DND-41 (cell line): ENCODE measurements around the gene GABRG3.

Experiments used
- ATAC-seq: fragments of 200-7000 bp; cut with Tn5 transposase; 3 replicates; pipeline ENCODE4 v1.9.1; 2021; ENCODE audit warnings: low read depth; ENCODE audit not compliant: insufficient read depth
- DNase-seq: peaks from one replicate; pipeline ENCODE4 v3.0.0-alpha.2; 2020
- H2AFZ ChIP-seq: 2 replicates; pipeline ENCODE4 v1.6.0; 2012; ENCODE audit warnings: low read depth, low read length
- H3K27ac ChIP-seq: 2 replicates; pipeline ENCODE4 v1.5.1; 2012; ENCODE audit warnings: low read length, inconsistent platforms
- H3K27me3 ChIP-seq: fragments of 200-600 bp; sonication (generic); 2 replicates; pipeline ENCODE4 v1.6.0; 2012; ENCODE audit warnings: low read length, mild to moderate bottlenecking, inconsistent platforms; ENCODE audit not compliant: insufficient read depth, poor library complexity
- H3K36me3 ChIP-seq: 2 replicates; pipeline ENCODE4 v1.5.1; 2012; ENCODE audit warnings: low read length, inconsistent platforms; ENCODE audit not compliant: insufficient read depth
- H3K4me1 ChIP-seq: 2 replicates; pipeline ENCODE4 v1.5.1; 2012; ENCODE audit warnings: mild to moderate bottlenecking, low read length; ENCODE audit not compliant: insufficient read depth
- H3K4me2 ChIP-seq: 2 replicates; pipeline ENCODE4 v1.6.0; 2012; ENCODE audit warnings: mild to moderate bottlenecking, moderate library complexity, low read length, inconsistent platforms; ENCODE audit not compliant: insufficient read depth
- H3K4me3 ChIP-seq, 2 experiments: fragments of 200-600 bp in 1 of 2; shearing (Covaris generic) in 1 of 2; 2 replicates each; pipeline ENCODE4 v1.5.1; 2012 to 2016; ENCODE audit warnings: inconsistent platforms in 2 of 2, low read length in 2 of 2, mild to moderate bottlenecking in 2 of 2, low read depth in 1 of 2, moderate library complexity in 1 of 2
- H3K79me2 ChIP-seq: 2 replicates; pipeline ENCODE4 v1.6.0; 2012; ENCODE audit warnings: low read length, inconsistent platforms; ENCODE audit not compliant: insufficient read depth
- H3K9ac ChIP-seq: 2 replicates; pipeline ENCODE4 v1.6.0; 2012; ENCODE audit warnings: low read depth, mild to moderate bottlenecking, inconsistent platforms, low read length, moderate library complexity
- H3K9me3 ChIP-seq: 2 replicates; pipeline ENCODE4 v1.5.1; 2012; ENCODE audit warnings: low read length, moderate library complexity, mild to moderate bottlenecking, inconsistent platforms; ENCODE audit not compliant: insufficient read depth, severe bottlenecking
- H4K20me1 ChIP-seq: 2 replicates; pipeline ENCODE4 v1.6.0; 2012; ENCODE audit warnings: low read length; ENCODE audit not compliant: insufficient read depth
- EZH2 ChIP-seq: IDR thresholded peaks from 3 replicates; pipeline ENCODE4 v1.6.1; 2012; ENCODE audit warnings: borderline replicate concordance, low read depth, mild to moderate bottlenecking, moderate library complexity, low read length, inconsistent platforms; ENCODE audit not compliant: severe bottlenecking
- TF ChIP-seq, protein P1 (sequence below): IDR thresholded peaks from 2 replicates; pipeline ENCODE4 v1.5.1; 2012; ENCODE audit warnings: borderline replicate concordance, low read length, moderate library complexity, mild to moderate bottlenecking; ENCODE audit not compliant: poor library complexity, severe bottlenecking; ENCODE audit errors: extremely low read depth

The GABRG3 gene

DNA sequence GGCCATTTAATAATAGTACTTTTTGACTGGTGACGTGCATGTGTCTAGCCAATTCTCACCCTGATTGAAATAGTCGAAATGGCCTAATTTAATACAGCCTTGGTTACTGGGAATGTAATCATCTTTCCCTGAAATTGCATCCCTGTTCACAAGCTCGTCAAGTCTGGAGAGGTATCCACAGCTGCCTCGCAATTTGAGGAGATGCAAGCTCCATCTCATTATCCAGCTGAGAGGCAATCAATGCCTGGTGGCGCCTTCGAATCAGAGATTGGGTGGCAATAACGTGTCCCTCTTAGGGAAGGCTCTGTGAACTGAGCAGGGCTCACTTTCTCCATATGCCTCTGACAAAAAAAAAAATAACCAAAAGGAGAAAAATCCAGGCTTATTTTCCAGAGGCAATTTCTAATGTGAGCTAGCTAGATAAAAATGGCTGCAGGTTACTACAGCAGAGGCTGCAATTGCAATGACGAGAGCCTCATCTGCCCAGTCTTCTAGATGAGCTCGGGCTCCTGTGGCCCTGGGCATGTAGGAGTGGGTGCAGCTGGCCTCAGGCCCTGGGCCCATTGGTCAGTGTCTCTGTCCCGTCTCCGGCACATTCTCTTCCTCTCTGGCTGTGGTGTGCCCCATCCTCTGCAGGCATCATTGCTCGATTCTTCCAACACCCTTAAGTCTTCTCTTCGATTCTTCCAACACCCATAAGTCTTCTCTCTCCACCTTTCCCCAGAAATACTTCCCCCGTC, 487.5 kb downstream of the GABRG3 start:
- Histone ChIP-seq H3K27ac (no peak overlapping the region), H3K27me3 (no peaks in the 10 kb centered on the region), H2AFZ (no peak overlapping the region), H3K9ac (no peak overlapping the region), H3K4me1 (no peaks in the 10 kb centered on the region), H3K4me3 (no peak overlapping the region), H3K36me3 (no peaks in the 10 kb centered on the region), H3K9me3 (no peaks in the 10 kb centered on the region), H3K79me2 (no peaks in the 10 kb centered on the region), H4K20me1 (no peaks in the 10 kb centered on the region), H3K4me2 (no peak overlapping the region)
- DNase-seq (no peak), ATAC-seq (no peak)
- TF ChIP-seq EZH2: no peak
- TF ChIP-seq, protein P1, sequence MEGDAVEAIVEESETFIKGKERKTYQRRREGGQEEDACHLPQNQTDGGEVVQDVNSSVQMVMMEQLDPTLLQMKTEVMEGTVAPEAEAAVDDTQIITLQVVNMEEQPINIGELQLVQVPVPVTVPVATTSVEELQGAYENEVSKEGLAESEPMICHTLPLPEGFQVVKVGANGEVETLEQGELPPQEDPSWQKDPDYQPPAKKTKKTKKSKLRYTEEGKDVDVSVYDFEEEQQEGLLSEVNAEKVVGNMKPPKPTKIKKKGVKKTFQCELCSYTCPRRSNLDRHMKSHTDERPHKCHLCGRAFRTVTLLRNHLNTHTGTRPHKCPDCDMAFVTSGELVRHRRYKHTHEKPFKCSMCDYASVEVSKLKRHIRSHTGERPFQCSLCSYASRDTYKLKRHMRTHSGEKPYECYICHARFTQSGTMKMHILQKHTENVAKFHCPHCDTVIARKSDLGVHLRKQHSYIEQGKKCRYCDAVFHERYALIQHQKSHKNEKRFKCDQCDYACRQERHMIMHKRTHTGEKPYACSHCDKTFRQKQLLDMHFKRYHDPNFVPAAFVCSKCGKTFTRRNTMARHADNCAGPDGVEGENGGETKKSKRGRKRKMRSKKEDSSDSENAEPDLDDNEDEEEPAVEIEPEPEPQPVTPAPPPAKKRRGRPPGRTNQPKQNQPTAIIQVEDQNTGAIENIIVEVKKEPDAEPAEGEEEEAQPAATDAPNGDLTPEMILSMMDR: no peak

DNA sequence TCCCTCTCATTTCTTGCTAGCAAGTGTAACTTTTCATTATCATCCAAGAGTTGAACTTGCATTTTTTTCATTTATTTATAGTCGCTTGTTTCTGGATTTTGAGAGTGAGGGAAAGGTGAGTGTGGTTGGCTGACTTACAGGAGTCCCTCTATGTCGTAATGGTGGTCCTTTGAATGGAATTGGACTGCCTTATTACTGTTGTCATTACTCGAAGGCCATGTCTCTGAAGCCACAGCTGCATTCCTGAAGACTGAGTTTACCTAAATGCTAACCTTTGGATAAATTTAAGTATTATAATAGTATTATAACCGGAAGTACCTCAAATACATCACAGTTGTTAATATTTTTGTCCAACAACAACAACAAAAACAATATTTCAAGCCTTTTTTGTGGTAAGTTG, 488.9 kb downstream of the GABRG3 start:
- Histone ChIP-seq H3K4me3 (no peak overlapping the region), H3K4me2 (no peak overlapping the region), H4K20me1 (no peaks in the 10 kb centered on the region), H3K9ac (no peak overlapping the region), H3K79me2 (no peaks in the 10 kb centered on the region), H3K9me3 (no peaks in the 10 kb centered on the region), H3K27ac (no peak overlapping the region), H3K27me3 (no peaks in the 10 kb centered on the region), H2AFZ (no peak overlapping the region), H3K36me3 (no peaks in the 10 kb centered on the region), H3K4me1 (no peaks in the 10 kb centered on the region)
- ATAC-seq: no peak
- no peak for TF ChIP-seq EZH2
- TF ChIP-seq, protein P1: no peak
- DNase-seq: no peak

DNA sequence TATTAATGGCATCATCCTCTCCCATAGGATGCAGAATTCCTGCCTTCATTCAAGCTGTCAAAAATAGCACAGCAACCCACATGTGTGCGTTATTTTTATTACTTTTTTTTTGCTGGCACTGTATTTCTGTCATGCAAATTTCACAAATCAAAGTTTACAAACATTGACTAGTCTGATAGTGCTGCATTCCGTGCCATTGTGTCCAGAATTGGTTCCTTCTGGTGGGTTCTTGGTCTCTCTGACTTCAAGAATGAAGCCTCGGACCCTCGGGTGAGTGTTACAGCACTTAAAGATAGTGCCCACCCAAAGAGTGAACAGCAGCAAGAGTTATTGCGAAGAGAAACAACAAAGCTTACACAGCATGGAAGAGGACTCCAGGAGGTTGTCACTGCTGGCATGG, 490.2 kb downstream of the GABRG3 start:
- no peak overlapping the region for H3K4me2 ChIP-seq
- ATAC-seq: no peak
- no peaks in the 10 kb centered on the region for H3K4me1 ChIP-seq
- H3K79me2 ChIP-seq: no peaks in the 10 kb centered on the region
- no peak overlapping the region for H3K9ac ChIP-seq
- no peaks in the 10 kb centered on the region for H4K20me1 ChIP-seq
- no peak overlapping the region for H2AFZ ChIP-seq
- H3K36me3 ChIP-seq: no peaks in the 10 kb centered on the region
- no peak overlapping the region for H3K4me3 ChIP-seq
- no peaks in the 10 kb centered on the region for H3K27me3 ChIP-seq
- DNase-seq: no peak
- H3K27ac ChIP-seq: no peak overlapping the region
- TF ChIP-seq, protein P1: no peak
- TF ChIP-seq EZH2: no peak
- no peaks in the 10 kb centered on the region for H3K9me3 ChIP-seq
